ENCODE data around the gene SAFB2.

SAFB2 gene

GRCh38 chr19:5579286-5579685 is 43.3 kb downstream of the SAFB2 start:
- DNase-seq: no peak

GRCh38 chr19:5578097-5578846 is 44.3 kb downstream of the SAFB2 start:
- DNase-seq: peak in 1 of 2 experiments; percentile 58

- DNase-seq: no peak
Measured at GRCh38 chr19:5575590-5575989, 47.0 kb downstream of the SAFB2 start.

- DNase-seq: no peak
Measured at GRCh38 chr19:5572556-5573286, 49.9 kb downstream of the SAFB2 start.

- no peak for DNase-seq
Measured at GRCh38 chr19:5571777-5572176, 50.8 kb downstream of the SAFB2 start.

- no peak for DNase-seq
Measured at GRCh38 chr19:5567970-5568407, 54.6 kb downstream of the SAFB2 start.

- DNase-seq: no peak
Measured at GRCh38 chr19:5567360-5567969, 55.1 kb downstream of the SAFB2 start, which contains the start of gene TINCR. Gene TINCR (minus strand): TSS chr19:5567953.

- DNase-seq: no peak
Measured at GRCh38 chr19:5564930-5565329, 57.6 kb downstream of the SAFB2 start.

- no peak for DNase-seq
Measured at GRCh38 chr19:5563935-5564612, 58.5 kb downstream of the SAFB2 start.

GRCh38 chr19:5563008-5563431 is 59.6 kb downstream of the SAFB2 start:
- no peak for DNase-seq

GRCh38 chr19:5562280-5562679 is 60.3 kb downstream of the SAFB2 start:
- no peak for DNase-seq

- DNase-seq: peak in 1 of 2 experiments; percentile 25
Measured at GRCh38 chr19:5561559-5561958, 61.0 kb downstream of the SAFB2 start.

- DNase-seq: no peak
Measured at GRCh38 chr19:5560156-5560555, 62.4 kb downstream of the SAFB2 start.

GRCh38 chr19:5559804-5560133 is 62.8 kb downstream of the SAFB2 start:
- peak in 1 of 2 experiments; percentile 29 for DNase-seq

- no peak for DNase-seq
Measured at GRCh38 chr19:5558101-5558621, 64.4 kb downstream of the SAFB2 start.

GRCh38 chr19:5557691-5558090 is 64.9 kb downstream of the SAFB2 start:
- no peak for DNase-seq

GRCh38 chr19:5554828-5555227 is 67.7 kb downstream of the SAFB2 start:
- DNase-seq: no peak

GRCh38 chr19:5553892-5554291 is 68.7 kb downstream of the SAFB2 start:
- no peak for DNase-seq

GRCh38 chr19:5547881-5548280 is 74.7 kb downstream of the SAFB2 start:
- DNase-seq: peak; percentile 31 to 55

- no peak for DNase-seq
Measured at GRCh38 chr19:5545984-5546383, 76.6 kb downstream of the SAFB2 start.

- DNase-seq: no peak
Measured at GRCh38 chr19:5545051-5545450, 77.5 kb downstream of the SAFB2 start.

- DNase-seq: no peak
Measured at GRCh38 chr19:5542665-5543064, 79.9 kb downstream of the SAFB2 start.

- no peak for DNase-seq
Measured at GRCh38 chr19:5541456-5541855, 81.1 kb downstream of the SAFB2 start.
